ENCODE measurements around the gene EEF2K. TPM values are rescaled to one million over a fixed set of nuclear protein-coding genes. Genes with fewer than 3 reads are reported as not detected.

EEF2K gene
- total RNA-seq, 1 experiment from 2014 or later, result 13.3 TPM

Other genes with a start within 250 kb of the EEF2K start
- gene PDZD9, start 205.2 kb upstream of the EEF2K start, total RNA-seq (2014; rRNA removed; shearing (Covaris generic)), result not detected in 2 replicates
- 7.2 and 11.8 TPM in 2 replicates for gene MOSMO, start 198.2 kb upstream of the EEF2K start, total RNA-seq (2014; rRNA removed; shearing (Covaris generic))
- gene VWA3A, start 113.7 kb upstream of the EEF2K start, total RNA-seq (2014; rRNA removed; shearing (Covaris generic)), result 0.24 TPM in 1 of 2 replicates, not detected in the other
- 0.04 TPM in 1 of 2 replicates, not detected in the other for gene SDR42E2, start 43.8 kb upstream of the EEF2K start, total RNA-seq (2014; rRNA removed; shearing (Covaris generic))
- 91.5 and 99.6 TPM in 2 replicates for gene POLR3E, start 91.1 kb downstream of the EEF2K start, total RNA-seq (2014; rRNA removed; shearing (Covaris generic))
- gene CDR2, start 168.3 kb downstream of the EEF2K start, total RNA-seq (2014; rRNA removed; shearing (Covaris generic)), result 32.7 and 43.2 TPM in 2 replicates